Neural progenitor cell (in vitro differentiated cells): Measurements from ENCODE around the gene FBXL17.

ENCODE experiments used
- EZH2 ChIP-seq: fragments of 200-600 bp; sonication (generic); IDR thresholded peaks from 2 replicates; pipeline ENCODE4 v1.6.1; 2017; ENCODE audit warnings: antibody characterized with exemption, mild to moderate bottlenecking, moderate library complexity
- TF ChIP-seq, protein P1 (sequence below): fragments of 200-600 bp; sonication (generic); IDR thresholded peaks from 2 replicates; pipeline ENCODE4 v1.5.1; 2017; ENCODE audit warnings: antibody characterized with exemption, mild to moderate bottlenecking

DNA sequence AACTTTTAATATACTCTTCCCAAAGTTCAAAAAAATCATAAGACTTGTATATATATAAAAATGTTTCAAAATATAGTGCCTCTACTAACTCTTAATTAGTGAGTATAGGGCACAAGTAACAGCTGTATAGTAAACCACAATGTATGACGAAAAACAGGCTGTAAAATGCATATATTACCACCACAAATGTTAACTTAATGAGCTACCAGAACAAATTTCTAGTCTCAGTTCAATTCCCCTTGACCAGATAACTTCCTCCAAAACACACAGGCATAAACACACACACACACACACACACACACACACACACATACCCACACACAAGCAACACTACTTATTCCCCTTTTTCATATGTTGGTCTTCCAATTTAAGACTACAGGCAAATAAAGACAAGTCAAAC lies 78.8 kb downstream of the FBXL17 start:
- no peak for TF ChIP-seq EZH2
- TF ChIP-seq, protein P1, sequence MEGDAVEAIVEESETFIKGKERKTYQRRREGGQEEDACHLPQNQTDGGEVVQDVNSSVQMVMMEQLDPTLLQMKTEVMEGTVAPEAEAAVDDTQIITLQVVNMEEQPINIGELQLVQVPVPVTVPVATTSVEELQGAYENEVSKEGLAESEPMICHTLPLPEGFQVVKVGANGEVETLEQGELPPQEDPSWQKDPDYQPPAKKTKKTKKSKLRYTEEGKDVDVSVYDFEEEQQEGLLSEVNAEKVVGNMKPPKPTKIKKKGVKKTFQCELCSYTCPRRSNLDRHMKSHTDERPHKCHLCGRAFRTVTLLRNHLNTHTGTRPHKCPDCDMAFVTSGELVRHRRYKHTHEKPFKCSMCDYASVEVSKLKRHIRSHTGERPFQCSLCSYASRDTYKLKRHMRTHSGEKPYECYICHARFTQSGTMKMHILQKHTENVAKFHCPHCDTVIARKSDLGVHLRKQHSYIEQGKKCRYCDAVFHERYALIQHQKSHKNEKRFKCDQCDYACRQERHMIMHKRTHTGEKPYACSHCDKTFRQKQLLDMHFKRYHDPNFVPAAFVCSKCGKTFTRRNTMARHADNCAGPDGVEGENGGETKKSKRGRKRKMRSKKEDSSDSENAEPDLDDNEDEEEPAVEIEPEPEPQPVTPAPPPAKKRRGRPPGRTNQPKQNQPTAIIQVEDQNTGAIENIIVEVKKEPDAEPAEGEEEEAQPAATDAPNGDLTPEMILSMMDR, result no peak
